Esophagus squamous epithelium (tissue), 5 donors: Measurements from ENCODE around the gene GBGT1. TPM values are rescaled to one million over a fixed set of nuclear protein-coding genes. Genes with fewer than 3 reads are reported as not detected.
A peak's percentile ranks its signal among the peaks of the same experiment; 100 is the strongest.

ENCODE experiments used
- DNase-seq: peaks from one replicate; lab custom pipeline; 2025; lab: John Stamatoyannopoulos, UW
- H3K27ac ChIP-seq, 4 donors: fragments of 200-600 bp; sonication (generic); one replicate each; pipeline ENCODE4 v1.5.1; 2016 to 2019; ENCODE audit warnings: mild to moderate bottlenecking in 1 of 4
- H3K27me3 ChIP-seq, 4 donors: fragments of 200-600 bp; sonication (generic); 1 replicate in 3 of 4; 2 replicates in 1 of 4; pipeline versions ENCODE4 v1.5.1 to v1.6.0; 2017 to 2021; ENCODE audit warnings: antibody characterized with exemption in 1 of 4
- H3K36me3 ChIP-seq, 3 donors: fragments of 200-600 bp; sonication (generic); one replicate each; pipeline ENCODE4 v1.5.1; 2016 to 2019
- H3K4me1 ChIP-seq, 3 donors: fragments of 200-600 bp; sonication (generic); one replicate each; pipeline ENCODE4 v1.5.1; 2017 to 2019
- H3K4me3 ChIP-seq, 4 donors: fragments of 200-600 bp; sonication (generic); 1 replicate in 3 of 4; 2 replicates in 1 of 4; pipeline ENCODE4 v1.5.1; 2016 to 2019; ENCODE audit warnings: mild to moderate bottlenecking in 2 of 4, moderate library complexity in 1 of 4
- H3K9me3 ChIP-seq, 3 donors: fragments of 200-600 bp; sonication (generic); one replicate each; pipeline ENCODE4 v1.5.1; 2016 to 2019
- POLR2A ChIP-seq, 4 donors: fragments of 450-650 bp; IDR thresholded peaks; one replicate each; pipeline ENCODE4 v1.6.1; 2017; ENCODE audit warnings: antibody characterized with exemption in 4 of 4, mild to moderate bottlenecking in 4 of 4, moderate library complexity in 3 of 4
- WGBS, 2 donors: methylation state at CpG; one replicate each; pipeline ENCODE4 v1.1.5; 2018; 5-methylcytosine and 5-hydroxymethylcytosine counted together
- intact Hi-C: fragments of 100-400 bp; cut with DNase I; formaldehyde crosslinking; loops from one replicate; pipeline ENCODE4 v1.15.0; 2022
- total RNA-seq, 4 donors: library from RNA; depleted of rRNA; stranded (reverse); fragments of >200 nt; gene quantifications; one replicate each; pipeline ENCODE4 v1.1.0, GENCODE V29; 2016
- TF ChIP-seq, protein P1 (sequence below), 6 experiments: fragments of 450-650 bp in 4 of 6; fragments of 200-600 bp in 2 of 6; sonication (generic) in 2 of 6; IDR thresholded peaks; one replicate each; pipeline ENCODE4 v1.5.1; 2016 to 2019; ENCODE audit warnings: antibody characterized with exemption in 6 of 6, mild to moderate bottlenecking in 4 of 6, moderate library complexity in 4 of 6
- donor health status: DM: yes; HTN: yes; CAD: no.

GBGT1 gene
- total RNA-seq, 4 donors from 2014 or later = 3.0 to 8.8 (median 3.8) TPM

DNA sequence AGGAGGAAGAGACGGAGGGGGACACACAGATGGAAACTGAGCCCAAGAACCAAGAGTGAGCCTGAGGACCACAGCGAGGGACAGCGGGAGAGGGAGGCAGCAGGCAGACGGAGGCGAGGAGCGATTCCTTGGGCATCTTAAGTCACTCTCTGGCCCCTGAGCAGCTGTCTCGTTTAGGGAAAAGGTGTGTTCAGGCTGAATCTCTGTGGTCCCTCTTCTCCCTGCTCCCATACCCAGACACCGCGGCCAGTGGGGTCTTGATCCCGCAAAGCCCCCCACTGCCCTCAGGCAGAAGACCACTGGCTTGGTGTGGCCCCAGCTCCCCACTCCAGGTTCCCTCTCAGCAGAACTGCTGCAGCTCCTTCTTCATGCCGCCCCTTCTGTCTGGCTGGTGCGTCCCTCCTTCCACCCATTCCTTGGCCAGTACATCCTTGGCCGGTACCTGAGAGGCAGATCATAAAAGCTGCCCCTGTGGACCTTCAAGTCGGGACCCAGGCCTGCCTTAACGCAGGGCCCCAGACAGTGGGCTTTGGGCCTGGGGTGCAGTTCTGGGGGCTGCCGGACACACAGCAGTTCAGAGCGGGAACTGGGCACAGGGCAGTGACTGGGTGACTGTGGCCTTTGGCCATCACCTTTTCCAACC lies 36.9 kb downstream of the GBGT1 start:
- TF ChIP-seq POLR2A (IDR thresholded peaks at IDR 0.05) = no peak
- TF ChIP-seq, protein P1, sequence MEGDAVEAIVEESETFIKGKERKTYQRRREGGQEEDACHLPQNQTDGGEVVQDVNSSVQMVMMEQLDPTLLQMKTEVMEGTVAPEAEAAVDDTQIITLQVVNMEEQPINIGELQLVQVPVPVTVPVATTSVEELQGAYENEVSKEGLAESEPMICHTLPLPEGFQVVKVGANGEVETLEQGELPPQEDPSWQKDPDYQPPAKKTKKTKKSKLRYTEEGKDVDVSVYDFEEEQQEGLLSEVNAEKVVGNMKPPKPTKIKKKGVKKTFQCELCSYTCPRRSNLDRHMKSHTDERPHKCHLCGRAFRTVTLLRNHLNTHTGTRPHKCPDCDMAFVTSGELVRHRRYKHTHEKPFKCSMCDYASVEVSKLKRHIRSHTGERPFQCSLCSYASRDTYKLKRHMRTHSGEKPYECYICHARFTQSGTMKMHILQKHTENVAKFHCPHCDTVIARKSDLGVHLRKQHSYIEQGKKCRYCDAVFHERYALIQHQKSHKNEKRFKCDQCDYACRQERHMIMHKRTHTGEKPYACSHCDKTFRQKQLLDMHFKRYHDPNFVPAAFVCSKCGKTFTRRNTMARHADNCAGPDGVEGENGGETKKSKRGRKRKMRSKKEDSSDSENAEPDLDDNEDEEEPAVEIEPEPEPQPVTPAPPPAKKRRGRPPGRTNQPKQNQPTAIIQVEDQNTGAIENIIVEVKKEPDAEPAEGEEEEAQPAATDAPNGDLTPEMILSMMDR (IDR thresholded peaks at IDR 0.05) = no peak
- H3K4me3 ChIP-seq = peak overlapping the region in 2 of 4 donors; percentile 39 to 58
- no peaks in the 10 kb centered on the region for H3K27me3 ChIP-seq
- DNase-seq = no peak
- 55 to 81% methylated on average over 12 to 16 of the region's 17 CpGs for WGBS, 2 donors
- intact Hi-C loops = no loop called here
- no peaks in the 10 kb centered on the region for H3K9me3 ChIP-seq
- peaks cover 57 to 92% (median 70%) of the 10 kb centered on the region in 3 donors for H3K4me1 ChIP-seq
- H3K27ac ChIP-seq = peak overlapping the region; percentile 75 to 96 (median 90)
- H3K36me3 ChIP-seq = peaks cover 0 to 4% (median 0%) of the 10 kb centered on the region in 3 donors

- intact Hi-C loops = no loop called here
- Histone ChIP-seq H3K36me3 (no peaks in the 10 kb centered on the region), H3K4me1 (peaks cover 58 to 92% (median 67%) of the 10 kb centered on the region in 3 donors), H3K27me3 (no peaks in the 10 kb centered on the region), H3K9me3 (no peaks in the 10 kb centered on the region), H3K4me3 (peak overlapping the region in 3 of 4 donors; percentile 22 to 58 (median 39)), H3K27ac (peak overlapping the region; percentile 75 to 96 (median 90))
- TF ChIP-seq POLR2A (IDR thresholded peaks at IDR 0.05) = no peak
- TF ChIP-seq, protein P1 (IDR thresholded peaks at IDR 0.05) = no peak
- DNase-seq = no peak
- WGBS, 2 donors = 27 to 41% methylated on average over 9 to 12 of the region's 24 CpGs
Measured at GRCh38 chr9:133125941-133126696, 37.6 kb downstream of the GBGT1 start.

DNA sequence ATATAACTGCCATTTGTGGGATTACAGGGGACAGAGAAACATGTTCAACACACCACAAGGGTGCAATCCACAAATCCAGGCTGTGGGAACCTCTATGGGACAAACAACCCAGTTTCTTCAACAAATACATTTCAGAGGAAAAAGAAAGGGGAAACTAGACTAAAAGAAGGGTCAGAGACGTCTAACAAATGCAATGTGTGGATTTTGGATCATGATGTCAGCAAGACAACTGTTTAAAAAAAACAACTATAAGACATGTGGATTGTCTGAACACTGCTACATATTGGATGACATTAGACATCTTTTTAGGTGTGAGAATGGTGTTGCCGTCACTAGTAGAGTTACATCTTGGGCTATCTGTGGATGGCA lies 38.8 kb downstream of the GBGT1 start:
- no peaks in the 10 kb centered on the region for H3K36me3 ChIP-seq
- TF ChIP-seq, protein P1 (IDR thresholded peaks at IDR 0.05) = no peak
- TF ChIP-seq POLR2A (IDR thresholded peaks at IDR 0.05) = no peak
- no peak for DNase-seq
- no peak overlapping the region for H3K4me3 ChIP-seq
- peaks cover 63 to 92% (median 71%) of the 10 kb centered on the region in 3 donors for H3K4me1 ChIP-seq
- intact Hi-C loops = no loop called here
- WGBS, 2 donors = 75 to 86% methylated on average over 2 of the region's 2 CpGs
- H3K27me3 ChIP-seq = no peaks in the 10 kb centered on the region
- H3K27ac ChIP-seq = peak overlapping the region in 3 of 4 donors; percentile 38 to 96 (median 95)
- no peaks in the 10 kb centered on the region for H3K9me3 ChIP-seq

DNA sequence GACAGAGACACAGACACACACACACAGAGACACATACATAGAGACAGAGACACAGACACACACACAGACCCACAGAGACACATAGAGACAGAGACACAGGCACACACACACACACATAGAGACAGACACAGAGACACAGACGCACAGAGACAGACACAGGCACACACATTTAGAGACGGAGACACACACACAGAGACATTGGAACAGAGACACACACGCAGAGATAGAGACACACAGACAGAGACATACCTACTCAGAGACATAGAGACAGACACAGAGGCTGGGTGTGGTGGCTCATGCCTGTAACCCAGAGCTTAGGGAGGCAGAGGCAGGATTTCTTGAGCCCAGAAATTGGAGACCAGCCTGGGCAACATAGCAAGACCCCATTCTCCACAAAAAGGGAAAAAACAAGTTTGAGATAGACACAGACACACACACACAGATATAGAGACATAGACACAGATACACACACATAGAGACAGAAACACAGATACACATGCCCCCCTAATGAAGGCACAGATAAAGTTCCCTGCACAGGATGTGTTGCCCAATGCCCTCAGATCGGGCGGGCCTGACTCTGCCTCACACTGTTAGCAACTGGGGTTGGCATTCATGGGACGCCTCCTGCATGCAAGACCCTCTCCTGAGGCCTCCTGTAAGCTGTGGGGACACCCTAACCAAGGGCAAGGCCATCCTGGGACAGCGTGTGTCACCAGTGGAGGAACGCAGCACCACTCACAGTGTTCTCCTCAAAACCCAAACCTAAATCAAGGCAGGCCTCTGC lies 39.4 kb downstream of the GBGT1 start:
- Histone ChIP-seq H3K27ac (peak overlapping the region in 3 of 4 donors; percentile 38 to 96 (median 95)), H3K9me3 (no peaks in the 10 kb centered on the region), H3K4me1 (peaks cover 63 to 92% (median 74%) of the 10 kb centered on the region in 3 donors), H3K36me3 (no peaks in the 10 kb centered on the region), H3K27me3 (no peaks in the 10 kb centered on the region), H3K4me3 (no peak overlapping the region)
- WGBS, 2 donors = 89 to 95% methylated on average over 5 of the region's 8 CpGs
- intact Hi-C loops = no loop called here
- TF ChIP-seq POLR2A (IDR thresholded peaks at IDR 0.05) = no peak
- TF ChIP-seq, protein P1 (IDR thresholded peaks at IDR 0.05) = no peak
- no peak for DNase-seq
